Subcutaneous adipose tissue (tissue), 4 donors: ENCODE data around the gene SRGAP3. TPM values are rescaled to one million over a fixed set of nuclear protein-coding genes. Genes with fewer than 3 reads are reported as not detected.

Experiments used
- total RNA-seq, 4 donors: library from RNA; depleted of rRNA; stranded (reverse); fragments of >200 nt; gene quantifications; one replicate each; pipeline ENCODE4 v1.1.0, GENCODE V29; 2016
- TF ChIP-seq, protein P1 (sequence below): fragments of 450-650 bp; IDR thresholded peaks from one replicate; pipeline ENCODE4 v1.5.1; 2016; ENCODE audit warnings: low read depth, mild to moderate bottlenecking, control low read depth, antibody characterized with exemption, moderate library complexity

Gene SRGAP3
- total RNA-seq, 4 donors from 2014 or later, result 1.6 to 14.1 (median 8.9) TPM

DNA sequence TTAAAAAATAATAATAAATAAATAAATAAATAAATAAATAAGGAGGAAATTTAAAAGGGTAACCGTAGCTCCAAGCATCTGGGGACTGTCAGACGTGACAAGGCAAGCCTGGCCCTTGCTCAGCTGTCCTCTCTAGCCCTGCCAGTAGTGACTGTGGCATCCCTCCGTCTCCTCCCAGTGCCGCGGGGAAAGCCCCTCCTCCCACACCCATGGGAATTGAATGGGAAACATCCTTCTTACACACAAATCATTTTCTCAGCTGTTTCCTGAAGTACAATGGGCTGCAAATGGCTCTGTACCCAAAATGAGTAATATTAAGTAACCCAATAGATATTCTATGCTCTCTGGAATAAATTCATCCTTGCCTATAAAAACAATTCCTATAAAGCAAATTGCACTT is 184.6 kb downstream of the SRGAP3 start:
- TF ChIP-seq, protein P1, sequence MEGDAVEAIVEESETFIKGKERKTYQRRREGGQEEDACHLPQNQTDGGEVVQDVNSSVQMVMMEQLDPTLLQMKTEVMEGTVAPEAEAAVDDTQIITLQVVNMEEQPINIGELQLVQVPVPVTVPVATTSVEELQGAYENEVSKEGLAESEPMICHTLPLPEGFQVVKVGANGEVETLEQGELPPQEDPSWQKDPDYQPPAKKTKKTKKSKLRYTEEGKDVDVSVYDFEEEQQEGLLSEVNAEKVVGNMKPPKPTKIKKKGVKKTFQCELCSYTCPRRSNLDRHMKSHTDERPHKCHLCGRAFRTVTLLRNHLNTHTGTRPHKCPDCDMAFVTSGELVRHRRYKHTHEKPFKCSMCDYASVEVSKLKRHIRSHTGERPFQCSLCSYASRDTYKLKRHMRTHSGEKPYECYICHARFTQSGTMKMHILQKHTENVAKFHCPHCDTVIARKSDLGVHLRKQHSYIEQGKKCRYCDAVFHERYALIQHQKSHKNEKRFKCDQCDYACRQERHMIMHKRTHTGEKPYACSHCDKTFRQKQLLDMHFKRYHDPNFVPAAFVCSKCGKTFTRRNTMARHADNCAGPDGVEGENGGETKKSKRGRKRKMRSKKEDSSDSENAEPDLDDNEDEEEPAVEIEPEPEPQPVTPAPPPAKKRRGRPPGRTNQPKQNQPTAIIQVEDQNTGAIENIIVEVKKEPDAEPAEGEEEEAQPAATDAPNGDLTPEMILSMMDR, result no peak

DNA sequence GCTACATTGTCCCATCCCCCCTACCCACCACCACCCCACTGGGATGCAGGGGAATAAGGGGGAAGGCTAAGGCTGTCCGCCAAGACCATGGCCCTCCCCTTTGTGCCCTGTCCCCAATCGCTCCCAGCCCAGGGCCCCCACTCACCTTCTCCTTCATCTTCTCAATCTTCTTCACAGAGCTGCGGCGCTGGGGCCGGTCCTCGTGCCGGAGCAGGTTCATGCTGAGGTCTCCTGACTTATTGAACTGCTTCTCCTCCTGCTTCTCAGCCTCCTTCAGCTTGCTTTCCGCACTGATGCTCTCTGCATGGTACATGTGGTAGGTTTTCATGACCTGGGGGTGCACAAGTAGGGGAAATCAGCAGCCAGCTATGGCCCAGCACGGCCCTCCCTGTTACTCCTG is 185.2 kb downstream of the SRGAP3 start:
- TF ChIP-seq, protein P1, result no peak

DNA sequence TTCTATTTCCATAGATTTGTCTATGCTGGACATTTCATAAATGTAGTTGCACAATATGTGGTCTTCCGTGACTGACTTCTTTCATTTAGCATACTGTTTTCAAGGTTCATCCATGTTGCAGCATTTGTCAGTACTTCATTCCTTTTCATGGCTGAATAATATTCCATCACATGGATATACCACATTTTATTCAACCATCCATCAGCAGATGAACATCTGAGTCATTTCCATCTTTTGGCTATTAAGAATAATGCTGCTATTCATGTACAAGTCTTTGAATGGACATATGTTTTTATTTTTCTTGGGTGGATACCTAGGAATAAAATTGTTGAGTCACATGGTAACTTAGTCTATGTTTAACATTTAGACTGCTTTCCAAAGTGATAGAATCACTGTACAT is 186.9 kb downstream of the SRGAP3 start:
- TF ChIP-seq, protein P1, result no peak

DNA sequence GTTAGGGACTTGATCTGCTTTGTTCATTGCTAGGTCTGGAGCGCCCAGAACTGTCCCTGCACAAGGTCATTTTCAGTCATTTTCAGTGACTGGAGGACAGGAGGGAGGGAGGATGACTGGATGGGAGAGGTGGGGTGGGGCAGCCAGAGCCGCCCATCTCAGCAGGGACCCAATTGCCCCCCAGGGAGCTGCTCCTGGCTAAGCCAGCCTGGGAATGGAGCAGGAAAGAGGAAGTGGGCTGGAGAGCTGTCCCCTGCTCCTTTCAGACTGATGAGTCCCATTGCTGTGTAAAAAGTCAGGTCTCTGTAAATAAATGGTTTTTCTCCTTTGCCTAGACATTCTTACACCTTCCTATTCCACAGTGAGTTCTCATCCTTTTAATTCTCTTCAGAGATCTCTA is 187.8 kb downstream of the SRGAP3 start:
- TF ChIP-seq, protein P1, result no peak

DNA sequence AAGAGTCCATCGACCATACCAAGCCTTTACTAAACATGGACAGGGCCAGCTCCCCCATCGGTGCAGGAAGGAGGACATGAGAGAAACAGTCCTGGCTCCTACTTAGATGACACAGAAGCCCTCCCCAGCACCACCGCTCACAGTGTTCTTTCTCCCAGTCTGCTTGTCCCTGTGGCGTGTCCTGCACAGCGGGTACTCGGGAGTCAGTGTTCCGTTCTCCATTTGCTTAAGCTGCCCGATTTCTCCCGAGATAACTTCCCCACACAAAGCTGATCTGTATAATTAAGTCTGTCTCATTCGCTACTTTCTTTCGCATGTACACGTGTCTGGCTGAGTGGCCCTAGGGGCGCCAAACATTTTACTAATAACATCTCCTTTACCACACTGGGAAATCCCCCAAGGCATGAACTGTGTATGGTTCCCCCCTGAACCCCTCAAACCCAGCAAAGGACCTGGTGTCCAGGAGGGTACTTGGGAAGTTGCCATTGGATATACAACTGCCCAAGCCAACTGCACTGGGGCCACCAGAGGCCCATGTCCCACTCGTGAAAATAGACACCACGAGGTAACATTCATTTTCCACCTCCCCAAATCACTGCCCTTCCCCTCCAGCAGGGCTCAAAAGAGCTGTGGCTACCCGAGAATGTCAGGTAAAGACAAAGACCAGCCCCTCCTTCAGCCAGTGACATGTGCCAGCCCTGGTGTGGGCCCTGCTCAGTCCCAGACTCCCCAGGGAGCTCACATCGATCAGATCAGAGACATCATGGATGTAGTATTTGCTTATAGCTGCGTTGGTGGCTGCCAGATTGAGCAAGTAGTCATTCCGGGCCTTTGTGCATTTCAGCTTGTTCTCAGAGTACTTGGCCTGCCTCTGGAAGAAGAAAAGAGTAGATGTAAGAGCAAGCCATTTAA is 189.7 kb downstream of the SRGAP3 start:
- TF ChIP-seq, protein P1, result no peak

DNA sequence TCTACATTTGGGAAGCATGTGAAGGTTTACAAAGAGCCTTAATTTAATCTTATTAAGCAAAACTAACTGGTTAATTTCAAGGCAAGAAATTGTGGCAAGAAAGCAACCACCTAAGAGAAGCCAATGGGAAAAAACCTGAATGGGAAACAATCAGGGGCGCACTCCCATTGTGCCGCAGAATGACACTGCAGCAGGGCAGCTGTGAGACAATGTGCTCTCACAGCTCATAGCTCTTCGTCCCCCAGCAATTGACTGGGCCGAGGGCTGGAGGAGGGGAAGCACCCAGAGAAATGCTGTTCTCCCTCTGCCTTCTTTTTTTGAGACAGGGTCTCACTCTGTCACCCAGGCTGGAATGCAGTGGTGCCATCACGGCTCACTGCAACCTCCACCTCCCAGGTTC is 192.9 kb downstream of the SRGAP3 start:
- TF ChIP-seq, protein P1, result no peak

DNA sequence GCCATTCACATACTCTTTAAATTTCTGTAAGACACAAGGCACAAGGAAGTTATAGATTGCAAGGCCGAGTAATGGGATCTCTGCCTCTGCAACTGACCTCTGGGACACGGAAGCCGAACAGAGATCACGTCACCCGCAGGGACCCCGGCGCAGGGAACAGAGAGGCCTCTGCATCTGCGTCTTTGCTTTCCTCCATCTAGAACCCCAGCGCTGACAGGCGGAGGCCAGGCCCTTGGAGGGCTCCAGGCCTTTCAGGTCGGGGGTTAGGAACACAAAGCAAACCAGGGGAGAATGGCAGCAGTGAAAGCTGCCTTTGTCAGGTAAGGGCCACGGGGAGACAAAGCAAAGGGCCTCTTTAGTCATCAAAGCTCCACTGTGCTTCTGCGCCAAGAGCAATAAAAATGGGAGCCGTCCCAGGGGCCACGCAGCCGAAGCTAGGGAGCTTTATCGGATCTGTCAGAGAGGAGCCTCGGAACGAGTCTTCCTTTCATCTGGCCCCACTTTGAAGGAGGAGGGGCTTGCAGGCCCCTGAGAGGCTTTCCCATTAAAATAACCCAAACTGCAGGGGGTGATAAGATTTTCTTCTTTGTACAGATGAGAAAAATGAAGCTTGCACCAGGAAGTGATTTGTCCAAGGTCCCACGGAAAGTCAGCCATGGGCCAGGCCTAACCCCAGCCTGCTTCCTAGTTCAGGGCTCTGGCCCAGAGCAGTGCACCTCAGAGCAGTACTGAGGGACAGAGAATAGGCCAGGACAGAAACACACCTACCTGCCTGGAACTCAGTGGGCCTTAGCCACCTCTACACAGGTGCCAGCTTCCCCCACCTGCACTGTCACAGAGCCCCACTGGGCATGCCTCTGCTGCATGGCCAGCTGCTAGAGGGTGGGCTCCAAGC is 201.7 kb downstream of the SRGAP3 start:
- TF ChIP-seq, protein P1, result no peak
